Measurements from ENCODE around the gene INPP5D.

INPP5D gene

GRCh38 chr2:233075966-233076339 lies 15.8 kb downstream of the INPP5D start:
- no peak for DNase-seq (ENCODE audit: low spot score)

- no peak for DNase-seq (ENCODE audit: low spot score)
These were observed 16.6 kb downstream of the INPP5D start for GRCh38 chr2:233076749-233077148.

GRCh38 chr2:233079473-233079877 lies 19.3 kb downstream of the INPP5D start:
- DNase-seq (ENCODE audit: low spot score), result no peak

- no peak for DNase-seq (ENCODE audit: low spot score)
These were observed 20.1 kb downstream of the INPP5D start for GRCh38 chr2:233079953-233080835.

GRCh38 chr2:233080836-233081229 lies 20.7 kb downstream of the INPP5D start:
- no peak for DNase-seq (ENCODE audit: low spot score)

GRCh38 chr2:233081232-233081730 lies 21.1 kb downstream of the INPP5D start:
- DNase-seq (ENCODE audit: low spot score), result no peak

GRCh38 chr2:233081731-233082221 lies 21.6 kb downstream of the INPP5D start:
- DNase-seq (ENCODE audit: low spot score), result no peak

GRCh38 chr2:233082222-233082930 lies 22.2 kb downstream of the INPP5D start:
- no peak for DNase-seq (ENCODE audit: low spot score)

- no peak for DNase-seq (ENCODE audit: low spot score)
These were observed 23.0 kb downstream of the INPP5D start for GRCh38 chr2:233082931-233083755.

- DNase-seq (ENCODE audit: low spot score), result no peak
These were observed 23.6 kb downstream of the INPP5D start for GRCh38 chr2:233083782-233084181.

- DNase-seq (ENCODE audit: low spot score), result no peak
These were observed 24.3 kb downstream of the INPP5D start for GRCh38 chr2:233084488-233084887.

GRCh38 chr2:233085037-233085838 lies 25.1 kb downstream of the INPP5D start:
- no peak for DNase-seq (ENCODE audit: low spot score)

- no peak for DNase-seq (ENCODE audit: low spot score)
These were observed 25.7 kb downstream of the INPP5D start for GRCh38 chr2:233085839-233086150.

- DNase-seq (ENCODE audit: low spot score), result no peak
These were observed 27.6 kb downstream of the INPP5D start for GRCh38 chr2:233087713-233088112.

- no peak for DNase-seq (ENCODE audit: low spot score)
These were observed 28.8 kb downstream of the INPP5D start for GRCh38 chr2:233088972-233089345.

GRCh38 chr2:233089851-233090250 lies 29.7 kb downstream of the INPP5D start:
- DNase-seq (ENCODE audit: low spot score), result no peak

GRCh38 chr2:233090879-233091278 lies 30.7 kb downstream of the INPP5D start:
- no peak for DNase-seq (ENCODE audit: low spot score)

GRCh38 chr2:233091595-233092375 lies 31.6 kb downstream of the INPP5D start:
- no peak for DNase-seq (ENCODE audit: low spot score)

- no peak for DNase-seq (ENCODE audit: low spot score)
These were observed 32.5 kb downstream of the INPP5D start for GRCh38 chr2:233092432-233093165.

- DNase-seq (ENCODE audit: low spot score), result no peak
These were observed 33.0 kb downstream of the INPP5D start for GRCh38 chr2:233093166-233093448.
